Upper lobe of right lung (tissue), 1 donor: ENCODE data around the gene TMEM91. TPM values are rescaled to one million over a fixed set of nuclear protein-coding genes. Genes with fewer than 3 reads are reported as not detected.

Experiments used
- ATAC-seq: fragments of 200-7000 bp; cut with Tn5 transposase; one replicate; pipeline ENCODE4 v1.9.1; 2020; ENCODE audit warnings: mild to moderate bottlenecking, moderate library complexity
- DNase-seq: peaks from one replicate; pipeline ENCODE4 v3.0.0-alpha.2; 2020
- H3K27ac ChIP-seq: fragments of 200-600 bp; one replicate; pipeline ENCODE4 v1.8.0; 2022
- H3K27me3 ChIP-seq: fragments of 200-600 bp; one replicate; pipeline ENCODE4 v1.8.0; 2022; ENCODE audit warnings: mild to moderate bottlenecking
- H3K36me3 ChIP-seq: fragments of 200-600 bp; one replicate; pipeline ENCODE4 v1.8.0; 2022
- H3K4me1 ChIP-seq: fragments of 200-600 bp; one replicate; pipeline ENCODE4 v1.8.0; 2022
- H3K4me3 ChIP-seq: fragments of 200-600 bp; one replicate; pipeline ENCODE4 v1.8.0; 2022; ENCODE audit warnings: mild to moderate bottlenecking
- H3K9me3 ChIP-seq: fragments of 200-600 bp; one replicate; pipeline ENCODE4 v1.8.0; 2022
- CTCF ChIP-seq: fragments of 200-600 bp; IDR thresholded peaks from one replicate; pipeline ENCODE4 v1.8.0; 2022; ENCODE audit warnings: antibody characterized with exemption
- intact Hi-C: fragments of 100-400 bp; cut with DNase I; formaldehyde crosslinking; loops from one replicate; pipeline ENCODE4 v1.11.0; 2022
- total RNA-seq: library from RNA; stranded (reverse); fragmentation: NEBNext Ultra II Directional; extraction: Animal tissue kit (Norgen Biotek cat#: 25700); gene quantifications from one replicate; pipeline ENCODE4 v1.2.1, GENCODE V29; 2021
- donor health status: DM: no; HTN: yes; CAD: no; lungs with severe emphysema.

Gene TMEM91
- total RNA-seq, 1 donor from 2014 or later = 19.5 TPM

GRCh38 chr19:41433171-41433570, 56.8 kb downstream of the TMEM91 start:
- no peak overlapping the region for H3K27ac ChIP-seq
- no peaks in the 10 kb centered on the region for H3K9me3 ChIP-seq
- DNase-seq = no peak
- H3K27me3 ChIP-seq = no peaks in the 10 kb centered on the region
- intact Hi-C loops = no loop called here
- TF ChIP-seq CTCF = no peak
- H3K4me1 ChIP-seq = peaks cover 6% of the 10 kb centered on the region
- ATAC-seq = no peak
- H3K4me3 ChIP-seq = no peak overlapping the region
- peaks cover 38% of the 10 kb centered on the region for H3K36me3 ChIP-seq

Other genes starting within 250 kb of the TMEM91 start
- gene CYP2S1, start 183.3 kb upstream of the TMEM91 start, total RNA-seq = 11.1 TPM
- gene AXL, start 157.3 kb upstream of the TMEM91 start, total RNA-seq = 59.1 TPM
- gene HNRNPUL1, start 112.2 kb upstream of the TMEM91 start, total RNA-seq = 171 TPM
- gene CCDC97, start 66.4 kb upstream of the TMEM91 start, total RNA-seq = 31.9 TPM
- gene TGFB1, start 22.6 kb upstream of the TMEM91 start, total RNA-seq = 99.0 TPM
- 5.5 TPM for gene B9D2, start 12.4 kb upstream of the TMEM91 start, total RNA-seq
- 12.4 TPM for gene EXOSC5, start 20.8 kb downstream of the TMEM91 start, total RNA-seq
- gene BCKDHA, start 21.3 kb downstream of the TMEM91 start, total RNA-seq = 15.0 TPM
- 31.3 TPM for gene B3GNT8, start 50.8 kb downstream of the TMEM91 start, total RNA-seq
- gene DMAC2, start 63.4 kb downstream of the TMEM91 start, total RNA-seq = 54.9 TPM
- gene ERICH4, start 66.6 kb downstream of the TMEM91 start, total RNA-seq = not detected
- gene CEACAM21, start 199.6 kb downstream of the TMEM91 start, total RNA-seq = 16.3 TPM